HL-60/S4 treated with retinoic acid at 250 ng/mL for 4 days and 3 days (cell line): Measurements from ENCODE around the gene APBB1.
"Not testable (repeated sequence)": the region's sequence is repeated elsewhere in the genome, so short reads cannot be mapped to it uniquely, and the experiment has no call there.

Experiments
- in situ Hi-C: fragments of 300-500 bp; cut with MboI; formaldehyde crosslinking; loops from 2 replicates; pipeline ENCODE4 v1.7.0; 2022; ENCODE audit warnings: low sequenced_read_pairs

Gene APBB1

GRCh38 chr11:6392251-6392650 is 26.6 kb downstream of the APBB1 start:
- in situ Hi-C loops: not testable (repeated sequence)

- in situ Hi-C loops: no loop called here
Observed at GRCh38 chr11:6391537-6392134, 27.3 kb downstream of the APBB1 start.

- in situ Hi-C loops: no loop called here
Observed at GRCh38 chr11:6390718-6391469, 28.0 kb downstream of the APBB1 start.

- in situ Hi-C loops: no loop called here
Observed at GRCh38 chr11:6389905-6390717, 28.8 kb downstream of the APBB1 start, which contains the start of gene SMPD1. Gene SMPD1 (plus strand): TSS chr11:6390474. CDS start chr11:6390599, 125 bp downstream.

GRCh38 chr11:6388748-6389147 is 30.1 kb downstream of the APBB1 start:
- in situ Hi-C loops: no loop called here

GRCh38 chr11:6387811-6388599 is 30.9 kb downstream of the APBB1 start:
- in situ Hi-C loops: no loop called here

GRCh38 chr11:6385046-6385777 is 33.7 kb downstream of the APBB1 start:
- in situ Hi-C loops: no loop called here

GRCh38 chr11:6378640-6378989 is 40.3 kb downstream of the APBB1 start:
- in situ Hi-C loops: no loop called here

GRCh38 chr11:6377902-6378639 is 40.8 kb downstream of the APBB1 start:
- in situ Hi-C loops: no loop called here

GRCh38 chr11:6371825-6372224 is 47.1 kb downstream of the APBB1 start:
- in situ Hi-C loops: no loop called here

GRCh38 chr11:6365659-6366058 is 53.2 kb downstream of the APBB1 start:
- in situ Hi-C loops: no loop called here

- in situ Hi-C loops: no loop called here
Observed at GRCh38 chr11:6362873-6363678, 55.8 kb downstream of the APBB1 start.

- in situ Hi-C loops: no loop called here
Observed at GRCh38 chr11:6362185-6362872, 56.6 kb downstream of the APBB1 start.

- in situ Hi-C loops: no loop called here
Observed at GRCh38 chr11:6360183-6360582, 58.7 kb downstream of the APBB1 start.

GRCh38 chr11:6357222-6357621 is 61.7 kb downstream of the APBB1 start:
- in situ Hi-C loops: no loop called here

- in situ Hi-C loops: no loop called here
Observed at GRCh38 chr11:6356503-6357055, 62.3 kb downstream of the APBB1 start.

- in situ Hi-C loops: no loop called here
Observed at GRCh38 chr11:6354651-6355485, 64.0 kb downstream of the APBB1 start.
